B cell (primary cell): ENCODE results near the gene DNAJB6. TPM values are rescaled to one million over a fixed set of nuclear protein-coding genes. Genes with fewer than 3 reads are reported as not detected.

ENCODE experiments used
- ATAC-seq: fragments of 200-7000 bp; cut with Tn5 transposase; one replicate; pipeline ENCODE4 v1.10.0; 2021; ENCODE audit warnings: low read depth, mild to moderate bottlenecking, moderate number of reproducible peaks, moderate library complexity
- CTCF ChIA-PET: fragments of 350-600 bp; sonication (Branson Sonifier 250); formaldehyde crosslinking; loops from one replicate; lab custom pipeline; 2021; ENCODE audit warnings: antibody characterized with exemption, inconsistent platforms; lab: Charles Lee
- POLR2A ChIA-PET: fragments of 350-600 bp; sonication (Branson Sonifier 250); formaldehyde crosslinking; loops from one replicate; lab custom pipeline; 2021; ENCODE audit warnings: antibody characterized with exemption; lab: Charles Lee
- DNase-seq: peaks from one replicate; pipeline ENCODE4 v3.0.0; 2013
- H2AFZ ChIP-seq: 2 replicates; pipeline ENCODE4 v1.6.1; 2012; ENCODE audit warnings: mild to moderate bottlenecking, low read depth, low read length; ENCODE audit not compliant: insufficient read depth, poor library complexity, severe bottlenecking
- H3K27ac ChIP-seq, 2 donors: 1 replicate in 1 of 2; 2 replicates in 1 of 2; pipeline ENCODE4 v1.5.1; 2012 to 2013; ENCODE audit warnings: low read length in 2 of 2, mild to moderate bottlenecking in 2 of 2, moderate library complexity in 1 of 2
- H3K27me3 ChIP-seq, 4 experiments: fragments of 200-600 bp in 1 of 4; sonication (generic) in 1 of 4; replicated peaks in 1 of 4; 1 replicate in 2 of 4; 2 replicates in 2 of 4; pipeline versions ENCODE4 v1.6.1 to v1.7.0; 2013 to 2016; ENCODE audit warnings: low read length in 3 of 4, mild to moderate bottlenecking in 2 of 4, mixed read lengths in 1 of 4, moderate library complexity in 1 of 4; ENCODE audit not compliant: insufficient read depth in 4 of 4, control insufficient read depth in 3 of 4; ENCODE audit errors: control extremely low read depth in 1 of 4
- H3K36me3 ChIP-seq, 2 experiments: replicated peaks in 1 of 2; 1 replicate in 1 of 2; 2 replicates in 1 of 2; pipeline versions ENCODE4 v1.6.1 to v1.7.1; 2013; ENCODE audit warnings: low read length in 1 of 2; ENCODE audit not compliant: insufficient read depth in 2 of 2, control insufficient read depth in 1 of 2; ENCODE audit errors: control extremely low read depth in 1 of 2, extremely low read depth in 1 of 2
- H3K4me1 ChIP-seq, 2 donors: fragments of 200-600 bp in 1 of 2; sonication (generic) in 1 of 2; 1 replicate in 1 of 2; 2 replicates in 1 of 2; pipeline versions ENCODE4 v1.5.1 to v1.6.1; 2013 to 2017; ENCODE audit warnings: low read length in 2 of 2; ENCODE audit not compliant: control insufficient read depth in 2 of 2, insufficient read depth in 2 of 2
- H3K4me2 ChIP-seq: replicated peaks from 2 replicates; pipeline ENCODE3; 2012; ENCODE audit warnings: mild to moderate bottlenecking, low read depth, low read length; ENCODE audit not compliant: poor library complexity, severe bottlenecking
- H3K4me3 ChIP-seq, 5 experiments: fragments of 200-600 bp in 1 of 5; sonication (generic) in 1 of 5; 1 replicate in 3 of 5; 2 replicates in 2 of 5; pipeline versions ENCODE4 v1.5.1 to v1.7.0; 2011 to 2016; ENCODE audit warnings: low read length in 4 of 5, mild to moderate bottlenecking in 4 of 5, low read depth in 2 of 5, control low read depth in 1 of 5, moderate library complexity in 1 of 5; ENCODE audit not compliant: insufficient read depth in 1 of 5; ENCODE audit errors: control extremely low read depth in 1 of 5, extremely low read depth in 1 of 5
- H3K79me2 ChIP-seq: fragments of 200-600 bp; sonication (generic); one replicate; pipeline ENCODE4 v1.6.0; 2016; ENCODE audit warnings: low read length; ENCODE audit not compliant: control insufficient read depth, insufficient read depth
- H3K9ac ChIP-seq: fragments of 200-600 bp; sonication (generic); 2 replicates; pipeline ENCODE4 v1.6.1; 2017; ENCODE audit warnings: mild to moderate bottlenecking, low read length, moderate library complexity
- H3K9me3 ChIP-seq, 3 donors: one replicate each; pipeline versions ENCODE4 v1.6.1 to v1.7.1; 2013; ENCODE audit warnings: low read length in 2 of 3; ENCODE audit not compliant: control insufficient read depth in 2 of 3, insufficient read depth in 1 of 3; ENCODE audit errors: control extremely low read depth in 1 of 3
- H4K20me1 ChIP-seq: 2 replicates; pipeline ENCODE4 v1.6.0; 2012; ENCODE audit warnings: mild to moderate bottlenecking, low read length; ENCODE audit not compliant: insufficient read depth, control insufficient read depth, poor library complexity, severe bottlenecking
- H3K27ac Mint-ChIP-seq: one replicate; pipeline ENCODE4 v1.8.0; 2021; ENCODE audit warnings: mixed read lengths
- H3K27me3 Mint-ChIP-seq: one replicate; pipeline ENCODE4 v1.8.0; 2021; ENCODE audit warnings: mixed read lengths
- H3K4me1 Mint-ChIP-seq: one replicate; pipeline ENCODE4 v1.8.0; 2021; ENCODE audit warnings: mixed read lengths
- H3K4me3 Mint-ChIP-seq: one replicate; pipeline ENCODE4 v1.8.0; 2021; ENCODE audit warnings: mixed read lengths
- H3K9me3 Mint-ChIP-seq: one replicate; pipeline ENCODE4 v1.8.0; 2022; ENCODE audit warnings: mixed read lengths; ENCODE audit not compliant: insufficient read depth
- CTCF ChIP-seq: fragments of 200-600 bp; IDR thresholded peaks from one replicate; pipeline ENCODE4 v1.8.0; 2022; ENCODE audit warnings: antibody characterized with exemption, mild to moderate bottlenecking
- EZH2 ChIP-seq: IDR thresholded peaks from 2 replicates; pipeline ENCODE4 v1.6.1; 2012; ENCODE audit warnings: borderline replicate concordance, low read depth, mild to moderate bottlenecking, moderate library complexity, low read length; ENCODE audit not compliant: insufficient read depth, poor library complexity, severe bottlenecking
- WGBS: methylation state at CpG from one replicate; pipeline ENCODE4 v1.1.5; 2013; ENCODE audit warnings: missing lambda C conversion rate; ENCODE audit not compliant: insufficient coverage; 5-methylcytosine and 5-hydroxymethylcytosine counted together
- intact Hi-C: fragments of 100-400 bp; cut with micrococcal nuclease; formaldehyde crosslinking; loops from one replicate; pipeline ENCODE4 v1.10.0; 2022
- polyA plus RNA-seq: library from polyadenylated mRNA; depleted of rRNA; stranded (reverse); fragments of >200 nt; gene quantifications from 2 replicates; pipeline ENCODE4 v1.2.3, GENCODE V29; 2012
- total RNA-seq, 2 donors: library from RNA; stranded (reverse); fragments of 120-200 nt in 1 of 2; gene quantifications; 1 replicate in 1 of 2; 2 replicates in 1 of 2; pipeline versions ENCODE4 v1.2.3 to v1.2.4, GENCODE V29; 2013 to 2022

Gene DNAJB6
- total and polyA plus RNA-seq, 2 donors (not counting 1 experiment from before 2014, with no cell fraction given) = 22.4 to 116 TPM

- H4K20me1 ChIP-seq = peaks cover 40% of the 10 kb centered on the region
- H3K4me3 Mint-ChIP-seq = no peak overlapping the region
- H2AFZ ChIP-seq = no peak overlapping the region
- TF ChIP-seq CTCF (no peak), EZH2 (no peak)
- H3K9me3 ChIP-seq = no peaks in the 10 kb centered on the region
- no peaks in the 10 kb centered on the region for H3K27me3 Mint-ChIP-seq
- ChIA-PET POLR2A (no interaction called here), CTCF (interaction anchor here (1.1 to 2.0 kb wide), 4 partner anchors 10 to 420 kb away, joined by 3 to 12 read pairs (median 4); no protein-coding TSS in a partner anchor)
- H3K4me3 ChIP-seq = no peak overlapping the region
- no peaks in the 10 kb centered on the region for H3K9me3 Mint-ChIP-seq
- no peak for ATAC-seq
- peaks cover 0 to 57% of the 10 kb centered on the region in 2 experiments for H3K36me3 ChIP-seq
- no peak overlapping the region for H3K27ac Mint-ChIP-seq
- no peak for DNase-seq
- no peak overlapping the region for H3K4me2 ChIP-seq
- WGBS = 89% methylated on average over 4 of the region's 5 CpGs
- intact Hi-C loops = loop anchor here (5.0 kb wide), 1 partner anchor 416 kb away; no protein-coding TSS in a partner anchor
- no peaks in the 10 kb centered on the region for H3K27me3 ChIP-seq
- H3K79me2 ChIP-seq = peaks cover 32% of the 10 kb centered on the region
- no peak overlapping the region for H3K9ac ChIP-seq
- H3K4me1 Mint-ChIP-seq = peaks cover 8% of the 10 kb centered on the region
- H3K4me1 ChIP-seq = peaks cover 4 to 20% of the 10 kb centered on the region in 2 donors
- H3K27ac ChIP-seq = no peak overlapping the region
Observed at GRCh38 chr7:157388301-157388700, 51.5 kb downstream of the DNAJB6 start.

- Mint-ChIP-seq H3K4me1 (peaks cover 8% of the 10 kb centered on the region), H3K27me3 (no peaks in the 10 kb centered on the region), H3K4me3 (no peak overlapping the region), H3K27ac (no peak overlapping the region), H3K9me3 (no peaks in the 10 kb centered on the region)
- H3K36me3 ChIP-seq = peaks cover 0 to 43% of the 10 kb centered on the region in 2 experiments
- H3K4me2 ChIP-seq = no peak overlapping the region
- no peak overlapping the region for H3K9ac ChIP-seq
- POLR2A ChIA-PET = no interaction called here
- WGBS = 50% methylated on average over 14 of the region's 19 CpGs
- H3K27ac ChIP-seq = no peak overlapping the region
- CTCF ChIA-PET = interaction anchor here (1.7 kb wide), 1 partner anchor 51 kb away, joined by 3 read pairs; no protein-coding TSS in a partner anchor
- no peak overlapping the region for H2AFZ ChIP-seq
- no peaks in the 10 kb centered on the region for H3K9me3 ChIP-seq
- TF ChIP-seq CTCF (no peak), EZH2 (no peak)
- intact Hi-C loops = loop anchor here (5.0 kb wide), 1 partner anchor 418 kb away; no protein-coding TSS in a partner anchor
- peaks cover 4 to 20% of the 10 kb centered on the region in 2 donors for H3K4me1 ChIP-seq
- no peak overlapping the region for H3K4me3 ChIP-seq
- no peak for DNase-seq
- H4K20me1 ChIP-seq = peaks cover 39% of the 10 kb centered on the region
- peaks cover 40% of the 10 kb centered on the region for H3K79me2 ChIP-seq
- no peaks in the 10 kb centered on the region for H3K27me3 ChIP-seq
- ATAC-seq = no peak
Observed at GRCh38 chr7:157389951-157390730, 53.3 kb downstream of the DNAJB6 start.
